SK-N-SH (cell line): ENCODE results near the gene PCDHA9. TPM values are rescaled to one million over a fixed set of nuclear protein-coding genes. Genes with fewer than 3 reads are reported as not detected.

ENCODE experiments used
- CTCF ChIA-PET: fragments of 300-600, 350-600 bp; formaldehyde crosslinking; extraction: SDS; loops from one replicate; lab custom pipeline; 2021; lab: Yijun Ruan, JAX
- POLR2A ChIA-PET: fragments of 350-600 bp; sonication (Branson Sonifier 250); formaldehyde crosslinking; extraction: SDS; loops from one replicate; lab custom pipeline; 2020; ENCODE audit warnings: antibody characterized with exemption, inconsistent platforms; lab: Yijun Ruan, JAX
- DNase-seq: peaks from one replicate; pipeline ENCODE4 v3.0.0; 2012
- H2AFZ ChIP-seq: fragments of 200-600 bp; sonication (generic); 2 replicates; pipeline ENCODE4 v1.8.1; 2016; ENCODE audit warnings: antibody characterized with exemption, mild to moderate bottlenecking, low read depth
- H3F3A ChIP-seq: fragments of 200-600 bp; sonication (generic); replicated peaks from 2 replicates; pipeline ENCODE3; 2016; ENCODE audit warnings: antibody characterized with exemption, mild to moderate bottlenecking; ENCODE audit not compliant: insufficient read depth
- H3K27ac ChIP-seq, 2 experiments: fragments of 200-500 bp in 1 of 2; fragments of 200-600 bp in 1 of 2; sonication (Bioruptor generic) in 1 of 2; sonication (generic), shearing (Covaris generic) in 1 of 2; 2 replicates each; pipeline versions ENCODE4 v1.5.1 to v1.6.1; 2014 to 2016; ENCODE audit warnings: low read depth in 2 of 2, inconsistent platforms in 1 of 2, low read length in 1 of 2, mild to moderate bottlenecking in 1 of 2, mixed read lengths in 1 of 2
- H3K27me3 ChIP-seq: fragments of 200-600 bp; sonication (generic), shearing (Covaris generic); 2 replicates; pipeline ENCODE4 v1.6.1; 2016; ENCODE audit warnings: mixed run types; ENCODE audit not compliant: insufficient read depth
- H3K36me3 ChIP-seq, 2 experiments: fragments of 200-500 bp in 1 of 2; fragments of 200-600 bp in 1 of 2; sonication (Bioruptor generic) in 1 of 2; sonication (generic) in 1 of 2; replicated peaks in 1 of 2; 2 replicates each; pipeline versions ENCODE3 to v1.5.1; 2014 to 2016; ENCODE audit warnings: low read length in 1 of 2, mild to moderate bottlenecking in 1 of 2; ENCODE audit not compliant: insufficient read depth in 2 of 2, control insufficient read depth in 1 of 2
- H3K4me1 ChIP-seq, 2 experiments: fragments of 200-500 bp in 1 of 2; fragments of 200-600 bp in 1 of 2; sonication (Bioruptor generic) in 1 of 2; sonication (generic), shearing (Covaris generic) in 1 of 2; 2 replicates each; pipeline versions ENCODE4 v1.5.1 to v1.6.1; 2014 to 2016; ENCODE audit warnings: low read depth in 1 of 2, low read length in 1 of 2, mixed run types in 1 of 2; ENCODE audit not compliant: insufficient read depth in 2 of 2, control insufficient read depth in 1 of 2
- H3K4me2 ChIP-seq: fragments of 200-600 bp; sonication (generic), shearing (Covaris generic); 2 replicates; pipeline ENCODE4 v1.6.1; 2017; ENCODE audit warnings: mixed run types
- H3K4me3 ChIP-seq, 2 experiments: fragments of 200-500 bp in 1 of 2; fragments of 200-600 bp in 1 of 2; sonication (Bioruptor generic) in 1 of 2; sonication (generic), shearing (Covaris generic) in 1 of 2; 2 replicates each; pipeline versions ENCODE4 v1.5.1 to v1.8.1; 2014 to 2016; ENCODE audit warnings: low read depth in 2 of 2, inconsistent platforms in 1 of 2, low read length in 1 of 2, mild to moderate bottlenecking in 1 of 2, mixed read lengths in 1 of 2, moderate library complexity in 1 of 2
- H3K79me2 ChIP-seq: fragments of 200-600 bp; sonication (generic); 2 replicates; pipeline ENCODE4 v1.8.1; 2017; ENCODE audit warnings: mild to moderate bottlenecking; ENCODE audit not compliant: insufficient read depth
- H3K9ac ChIP-seq: fragments of 200-600 bp; sonication (generic); 2 replicates; pipeline ENCODE4 v1.6.1; 2017; ENCODE audit warnings: mixed run types
- H3K9me2 ChIP-seq: fragments of 200-600 bp; sonication (generic); 2 replicates; pipeline ENCODE4 v1.6.1; 2017; ENCODE audit warnings: mixed run types
- H3K9me3 ChIP-seq: fragments of 200-600 bp; sonication (generic); 2 replicates; pipeline ENCODE4 v1.6.1; 2017; ENCODE audit warnings: mixed run types, mild to moderate bottlenecking, moderate library complexity
- H4K20me1 ChIP-seq: fragments of 200-600 bp; sonication (generic); 2 replicates; pipeline ENCODE4 v1.6.1; 2017; ENCODE audit warnings: mild to moderate bottlenecking, mixed run types; ENCODE audit not compliant: insufficient read depth
- ELF1 ChIP-seq: IDR thresholded peaks from 2 replicates; pipeline ENCODE4 v1.4.0; 2012
- FOXM1 ChIP-seq: IDR thresholded peaks from 2 replicates; pipeline ENCODE4 v1.4.0; 2012; ENCODE audit warnings: low read depth, mild to moderate bottlenecking
- GATA2 ChIP-seq: sonication (generic); formaldehyde crosslinking; IDR thresholded peaks from 2 replicates; pipeline ENCODE4 v1.5.0; 2020; ENCODE audit warnings: mild to moderate bottlenecking, missing genetic modification reagents
- MXI1 ChIP-seq: IDR thresholded peaks from 2 replicates; pipeline ENCODE4 v1.6.1; 2012; ENCODE audit warnings: mild to moderate bottlenecking, low read depth, low read length, improper control_type of control experiment
- NFIC ChIP-seq: IDR thresholded peaks from 2 replicates; pipeline ENCODE4 v1.4.0; 2012; ENCODE audit warnings: borderline replicate concordance
- PBX3 ChIP-seq: IDR thresholded peaks from 2 replicates; pipeline ENCODE4; 2012
- REST ChIP-seq: IDR thresholded peaks from 2 replicates; pipeline ENCODE4 v1.6.1; 2012; ENCODE audit warnings: mild to moderate bottlenecking, low read depth, low read length, moderate library complexity
- RFX5 ChIP-seq: IDR thresholded peaks from 2 replicates; pipeline ENCODE4 v1.6.1; 2012; ENCODE audit warnings: mild to moderate bottlenecking, improper control_type of control experiment, low read length
- SIN3A ChIP-seq: IDR thresholded peaks from 2 replicates; pipeline ENCODE4 v1.6.1; 2012; ENCODE audit warnings: low read depth, mild to moderate bottlenecking, low read length, moderate library complexity, borderline replicate concordance
- SMC3 ChIP-seq: IDR thresholded peaks from 2 replicates; pipeline ENCODE4 v1.6.1; 2012; ENCODE audit warnings: low read depth, low read length, improper control_type of control experiment
- TAF1 ChIP-seq: IDR thresholded peaks from 2 replicates; pipeline ENCODE4 v1.6.1; 2012; ENCODE audit warnings: low read depth, mild to moderate bottlenecking, low read length, moderate library complexity, borderline replicate concordance
- TCF12 ChIP-seq: IDR thresholded peaks from 2 replicates; pipeline ENCODE4 v1.4.0; 2012
- TEAD4 ChIP-seq: IDR thresholded peaks from 2 replicates; pipeline ENCODE4 v1.4.0; 2012; ENCODE audit warnings: mild to moderate bottlenecking, borderline replicate concordance; ENCODE audit not compliant: insufficient read depth
- USF2 ChIP-seq: fragments of 150-350 bp; IDR thresholded peaks from 2 replicates; pipeline ENCODE4 v1.6.1; 2017; ENCODE audit warnings: antibody characterized with exemption, low read length, low read depth, borderline replicate concordance
- WGBS: methylation state at CpG from one replicate; pipeline ENCODE4 v1.1.6; 2017; ENCODE audit warnings: low lambda C conversion rate; 5-methylcytosine and 5-hydroxymethylcytosine counted together
- polyA plus RNA-seq, 3 experiments: library from polyadenylated mRNA; depleted of rRNA; stranded (reverse); fragments of >200 nt; gene quantifications; 2 replicates each; pipeline ENCODE4 v1.2.3, GENCODE V29; 2012
- TF ChIP-seq, protein P1 (sequence below): IDR thresholded peaks from 2 replicates; pipeline ENCODE4 v1.4.0; 2012; ENCODE audit warnings: low read depth, borderline replicate concordance
- TF ChIP-seq, protein P2 (sequence below): IDR thresholded peaks from 2 replicates; pipeline ENCODE4 v1.4.0; 2012; ENCODE audit warnings: low read depth, borderline replicate concordance

The PCDHA9 gene
- polyA plus RNA-seq, 1 of the 3 experiments (the other 2 are of a cell fraction): 0.02 TPM

DNA sequence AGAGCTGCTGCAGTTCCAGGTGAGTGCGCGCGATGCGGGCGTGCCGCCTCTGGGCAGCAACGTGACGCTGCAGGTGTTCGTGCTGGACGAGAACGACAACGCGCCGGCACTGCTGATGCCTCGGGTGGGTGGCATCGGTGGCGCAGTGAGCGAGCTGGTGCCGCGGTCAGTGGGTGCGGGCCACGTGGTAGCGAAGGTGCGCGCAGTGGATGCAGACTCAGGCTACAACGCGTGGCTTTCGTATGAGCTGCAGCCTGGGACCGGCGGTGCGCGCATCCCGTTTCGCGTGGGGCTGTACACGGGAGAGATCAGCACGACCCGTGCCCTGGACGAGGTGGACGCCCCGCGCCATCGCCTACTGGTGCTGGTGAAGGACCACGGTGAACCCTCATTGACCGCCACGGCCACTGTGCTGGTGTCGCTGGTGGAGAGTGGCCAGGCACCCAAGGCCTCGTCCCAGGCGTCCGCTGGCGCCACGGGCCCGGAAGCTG is 45.4 kb upstream of the PCDHA9 start:
- 92% methylated on average over 40 of the region's 53 CpGs for WGBS
- H3K9me2 ChIP-seq: no peaks in the 10 kb centered on the region
- H3K4me3 ChIP-seq: no peak overlapping the region; a peak in 1 of 4 replicates
- H3K27ac ChIP-seq: no peak overlapping the region
- CTCF ChIA-PET: no interaction called here
- H2AFZ ChIP-seq: no peak overlapping the region
- no peaks in the 10 kb centered on the region for H3K36me3 ChIP-seq
- H3K9ac ChIP-seq: no peak overlapping the region
- H3F3A ChIP-seq: no peaks in the 10 kb centered on the region
- no peak for DNase-seq
- H3K79me2 ChIP-seq: no peaks in the 10 kb centered on the region
- H3K4me1 ChIP-seq: no peaks in the 10 kb centered on the region; a peak in 1 of 4 replicates
- no peaks in the 10 kb centered on the region for H4K20me1 ChIP-seq
- H3K9me3 ChIP-seq: peaks cover 19% of the 10 kb centered on the region; the same call in 1 of the 2 replicates
- POLR2A ChIA-PET: no interaction called here
- no peak overlapping the region for H3K4me2 ChIP-seq
- no peaks in the 10 kb centered on the region for H3K27me3 ChIP-seq
- no peak for TF ChIP-seq PBX3
- TF ChIP-seq, protein P1, sequence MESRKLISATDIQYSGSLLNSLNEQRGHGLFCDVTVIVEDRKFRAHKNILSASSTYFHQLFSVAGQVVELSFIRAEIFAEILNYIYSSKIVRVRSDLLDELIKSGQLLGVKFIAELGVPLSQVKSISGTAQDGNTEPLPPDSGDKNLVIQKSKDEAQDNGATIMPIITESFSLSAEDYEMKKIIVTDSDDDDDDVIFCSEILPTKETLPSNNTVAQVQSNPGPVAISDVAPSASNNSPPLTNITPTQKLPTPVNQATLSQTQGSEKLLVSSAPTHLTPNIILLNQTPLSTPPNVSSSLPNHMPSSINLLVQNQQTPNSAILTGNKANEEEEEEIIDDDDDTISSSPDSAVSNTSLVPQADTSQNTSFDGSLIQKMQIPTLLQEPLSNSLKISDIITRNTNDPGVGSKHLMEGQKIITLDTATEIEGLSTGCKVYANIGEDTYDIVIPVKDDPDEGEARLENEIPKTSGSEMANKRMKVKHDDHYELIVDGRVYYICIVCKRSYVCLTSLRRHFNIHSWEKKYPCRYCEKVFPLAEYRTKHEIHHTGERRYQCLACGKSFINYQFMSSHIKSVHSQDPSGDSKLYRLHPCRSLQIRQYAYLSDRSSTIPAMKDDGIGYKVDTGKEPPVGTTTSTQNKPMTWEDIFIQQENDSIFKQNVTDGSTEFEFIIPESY: no peak
- TF ChIP-seq RFX5: no peak
- no peak for TF ChIP-seq GATA2 (CRISPR knock-in tag)
- no peak for TF ChIP-seq FOXM1
- no peak for TF ChIP-seq SIN3A
- TF ChIP-seq, protein P2, sequence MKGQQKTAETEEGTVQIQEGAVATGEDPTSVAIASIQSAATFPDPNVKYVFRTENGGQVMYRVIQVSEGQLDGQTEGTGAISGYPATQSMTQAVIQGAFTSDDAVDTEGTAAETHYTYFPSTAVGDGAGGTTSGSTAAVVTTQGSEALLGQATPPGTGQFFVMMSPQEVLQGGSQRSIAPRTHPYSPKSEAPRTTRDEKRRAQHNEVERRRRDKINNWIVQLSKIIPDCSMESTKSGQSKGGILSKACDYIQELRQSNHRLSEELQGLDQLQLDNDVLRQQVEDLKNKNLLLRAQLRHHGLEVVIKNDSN: no peak
- no peak for TF ChIP-seq NFIC
- TF ChIP-seq, all 33 proteins: peak for 0

GRCh38 chr5:140806834-140807775 is 41.1 kb upstream of the PCDHA9 start, which contains the start of gene PCDHA4:
TSS of gene PCDHA4 (plus strand) at chr5:140807068.
- 37% methylated on average over 30 of the region's 47 CpGs for WGBS
- TF ChIP-seq FOXM1 (no peak), USF2 (no peak), TEAD4 (no peak), REST (no peak), SMC3 (peak; percentile 45), MXI1 (no peak), ELF1 (no peak), TAF1 (no peak), TCF12 (no peak)

More at GRCh38 chr5:140806834-140807775, 41.1 kb upstream of the PCDHA9 start, which contains the start of gene PCDHA4:
- Histone ChIP-seq H3K4me1 (no peaks in the 10 kb centered on the region; a peak in 2 of 4 replicates), H3K9ac (peak within 1 kb of the TSS; percentile 69), H2AFZ (peak within 1 kb of the TSS; percentile 90; the same call in 1 of the 2 replicates), H4K20me1 (no peaks in the 10 kb centered on the region), H3K27ac (peak within 1 kb of the TSS in 1 of 2 experiments; percentile 77; a peak in 2 of 4 replicates), H3K36me3 (no peaks in the 10 kb centered on the region), H3K27me3 (no peaks in the 10 kb centered on the region), H3K9me2 (no peaks in the 10 kb centered on the region), H3K4me2 (peak within 1 kb of the TSS; percentile 75), H3F3A (no peaks in the 10 kb centered on the region), H3K4me3 (peak within 1 kb of the TSS; percentile 63), H3K9me3 (no peaks in the 10 kb centered on the region), H3K79me2 (no peaks in the 10 kb centered on the region)
- DNase-seq: peak; percentile 65
- CTCF ChIA-PET: interaction anchor here (0.6 to 5.0 kb wide), 39 partner anchors 8 to 416 kb away, joined by 3 to 52 read pairs (median 4); partner anchors contain the start of genes PCDHA1, PCDHA2, PCDHA5 and PCDHA6
- POLR2A ChIA-PET: interaction anchor here (0.6 kb wide), 1 partner anchor 301 kb away, joined by 4 read pairs; no protein-coding TSS in a partner anchor
